GM12878 (cell line): ENCODE results near the gene IGSF23.

Source experiments
- EP300 ChIP-seq, 2 experiments: fragments of 150-350 bp in 1 of 2; IDR thresholded peaks; 2 replicates each; pipeline ENCODE4 v1.6.1; 2011 to 2012; ENCODE audit warnings: low read depth in 2 of 2, low read length in 2 of 2, borderline replicate concordance in 1 of 2, improper control_type of control experiment in 1 of 2, inconsistent platforms in 1 of 2; ENCODE audit not compliant: control insufficient read depth in 1 of 2
- ESRRA ChIP-seq: IDR thresholded peaks from 2 replicates; pipeline ENCODE4 v1.6.1; 2012; ENCODE audit warnings: mild to moderate bottlenecking, low read length, improper control_type of control experiment
- NFYB ChIP-seq: IDR thresholded peaks from 2 replicates; pipeline ENCODE4 v1.6.1; 2011; ENCODE audit warnings: low read depth, mild to moderate bottlenecking, low read length, improper control_type of control experiment, moderate library complexity; ENCODE audit not compliant: insufficient read depth
- POLR2AphosphoS5 ChIP-seq: IDR thresholded peaks from 2 replicates; pipeline ENCODE4 v1.6.1; 2011; ENCODE audit warnings: mild to moderate bottlenecking, low read length, inconsistent platforms
- RELA ChIP-seq: fragments of 450-650 bp; IDR thresholded peaks from 2 replicates; pipeline ENCODE4 v1.8.0; 2014; ENCODE audit warnings: borderline replicate concordance; ENCODE audit not compliant: partially characterized antibody
- TF ChIP-seq, protein P1 (sequence below), 3 experiments: IDR thresholded peaks in 2 of 3; conservative IDR thresholded peaks in 1 of 3; 2 replicates each; pipeline ENCODE4 v1.5.1; 2011; ENCODE audit warnings: low read depth in 3 of 3, low read length in 3 of 3, mild to moderate bottlenecking in 3 of 3, control low read depth in 2 of 3, moderate library complexity in 2 of 3, inconsistent platforms in 1 of 3, mixed read lengths in 1 of 3; ENCODE audit not compliant: control insufficient read depth in 2 of 3, insufficient read depth in 1 of 3; ENCODE audit errors: extremely low read depth in 1 of 3
- TF ChIP-seq, protein P2 (sequence below): IDR thresholded peaks from 2 replicates; pipeline ENCODE4 v1.6.1; 2012; ENCODE audit warnings: mild to moderate bottlenecking, low read depth, low read length

DNA sequence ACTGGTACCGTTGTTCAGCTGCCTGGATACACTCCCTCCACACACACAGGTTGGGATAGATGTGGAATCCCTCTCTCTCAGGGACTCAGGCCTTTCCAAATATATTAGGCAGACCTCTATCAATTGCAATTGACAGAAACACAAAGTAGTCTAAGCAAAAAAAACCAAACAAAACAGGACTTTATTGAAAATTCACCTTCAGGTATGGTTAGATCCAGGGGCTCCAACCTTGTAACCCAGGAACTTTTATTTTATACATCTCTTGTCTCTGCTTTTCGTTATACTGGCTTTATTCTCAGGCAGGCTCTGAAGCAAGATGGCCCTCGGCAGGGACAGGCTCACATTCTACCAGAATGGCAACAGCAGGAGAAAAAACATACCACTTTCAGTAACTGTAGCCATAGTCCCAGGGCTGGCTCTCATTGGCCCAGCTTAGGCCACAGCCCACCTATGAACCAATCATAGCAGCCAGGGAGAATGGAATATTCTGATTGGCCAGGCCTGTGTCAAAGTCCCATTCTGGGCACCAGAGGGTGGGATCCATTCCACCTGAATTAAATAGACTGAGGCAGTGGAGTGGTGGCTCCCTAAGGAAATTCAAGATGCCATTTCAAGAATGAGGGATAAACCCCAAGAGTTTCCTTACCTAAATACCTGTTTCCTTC, 44.8 kb downstream of the IGSF23 start:
- TF ChIP-seq, protein P1, sequence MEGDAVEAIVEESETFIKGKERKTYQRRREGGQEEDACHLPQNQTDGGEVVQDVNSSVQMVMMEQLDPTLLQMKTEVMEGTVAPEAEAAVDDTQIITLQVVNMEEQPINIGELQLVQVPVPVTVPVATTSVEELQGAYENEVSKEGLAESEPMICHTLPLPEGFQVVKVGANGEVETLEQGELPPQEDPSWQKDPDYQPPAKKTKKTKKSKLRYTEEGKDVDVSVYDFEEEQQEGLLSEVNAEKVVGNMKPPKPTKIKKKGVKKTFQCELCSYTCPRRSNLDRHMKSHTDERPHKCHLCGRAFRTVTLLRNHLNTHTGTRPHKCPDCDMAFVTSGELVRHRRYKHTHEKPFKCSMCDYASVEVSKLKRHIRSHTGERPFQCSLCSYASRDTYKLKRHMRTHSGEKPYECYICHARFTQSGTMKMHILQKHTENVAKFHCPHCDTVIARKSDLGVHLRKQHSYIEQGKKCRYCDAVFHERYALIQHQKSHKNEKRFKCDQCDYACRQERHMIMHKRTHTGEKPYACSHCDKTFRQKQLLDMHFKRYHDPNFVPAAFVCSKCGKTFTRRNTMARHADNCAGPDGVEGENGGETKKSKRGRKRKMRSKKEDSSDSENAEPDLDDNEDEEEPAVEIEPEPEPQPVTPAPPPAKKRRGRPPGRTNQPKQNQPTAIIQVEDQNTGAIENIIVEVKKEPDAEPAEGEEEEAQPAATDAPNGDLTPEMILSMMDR (IDR thresholded peaks at IDR 0.05 in 2 of 3, conservative IDR thresholded peaks at IDR 0.05 in 1 of 3; ENCODE audit: control insufficient read depth in 2 of 3, extremely low read depth in 1 of 3, insufficient read depth in 1 of 3, low read depth in 3 of 3, low read length in 3 of 3), result no peak
- no peak for TF ChIP-seq POLR2AphosphoS5
- no peak for TF ChIP-seq RELA
- peak; percentile 63 for TF ChIP-seq NFYB
- no peak for TF ChIP-seq ESRRA
- TF ChIP-seq, protein P2, sequence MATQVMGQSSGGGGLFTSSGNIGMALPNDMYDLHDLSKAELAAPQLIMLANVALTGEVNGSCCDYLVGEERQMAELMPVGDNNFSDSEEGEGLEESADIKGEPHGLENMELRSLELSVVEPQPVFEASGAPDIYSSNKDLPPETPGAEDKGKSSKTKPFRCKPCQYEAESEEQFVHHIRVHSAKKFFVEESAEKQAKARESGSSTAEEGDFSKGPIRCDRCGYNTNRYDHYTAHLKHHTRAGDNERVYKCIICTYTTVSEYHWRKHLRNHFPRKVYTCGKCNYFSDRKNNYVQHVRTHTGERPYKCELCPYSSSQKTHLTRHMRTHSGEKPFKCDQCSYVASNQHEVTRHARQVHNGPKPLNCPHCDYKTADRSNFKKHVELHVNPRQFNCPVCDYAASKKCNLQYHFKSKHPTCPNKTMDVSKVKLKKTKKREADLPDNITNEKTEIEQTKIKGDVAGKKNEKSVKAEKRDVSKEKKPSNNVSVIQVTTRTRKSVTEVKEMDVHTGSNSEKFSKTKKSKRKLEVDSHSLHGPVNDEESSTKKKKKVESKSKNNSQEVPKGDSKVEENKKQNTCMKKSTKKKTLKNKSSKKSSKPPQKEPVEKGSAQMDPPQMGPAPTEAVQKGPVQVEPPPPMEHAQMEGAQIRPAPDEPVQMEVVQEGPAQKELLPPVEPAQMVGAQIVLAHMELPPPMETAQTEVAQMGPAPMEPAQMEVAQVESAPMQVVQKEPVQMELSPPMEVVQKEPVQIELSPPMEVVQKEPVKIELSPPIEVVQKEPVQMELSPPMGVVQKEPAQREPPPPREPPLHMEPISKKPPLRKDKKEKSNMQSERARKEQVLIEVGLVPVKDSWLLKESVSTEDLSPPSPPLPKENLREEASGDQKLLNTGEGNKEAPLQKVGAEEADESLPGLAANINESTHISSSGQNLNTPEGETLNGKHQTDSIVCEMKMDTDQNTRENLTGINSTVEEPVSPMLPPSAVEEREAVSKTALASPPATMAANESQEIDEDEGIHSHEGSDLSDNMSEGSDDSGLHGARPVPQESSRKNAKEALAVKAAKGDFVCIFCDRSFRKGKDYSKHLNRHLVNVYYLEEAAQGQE, result no peak
- TF ChIP-seq EP300 (IDR thresholded peaks at IDR 0.05; ENCODE audit: borderline replicate concordance in 1 of 2, control insufficient read depth in 1 of 2, low read depth in 2 of 2, low read length in 2 of 2), result no peak
